PC-9 (cell line): Measurements from ENCODE around the gene RNF11.

Experiments
- EZH2 ChIP-seq: fragments of 200-600 bp; sonication (generic); IDR thresholded peaks from 2 replicates; pipeline ENCODE4 v1.8.0; 2017; ENCODE audit warnings: antibody characterized with exemption, low read depth
- TF ChIP-seq, protein P1 (sequence below): fragments of 200-600 bp; sonication (generic); conservative IDR thresholded peaks from 2 replicates; pipeline ENCODE4 v1.6.1; 2017; ENCODE audit warnings: mixed run types, antibody characterized with exemption, mild to moderate bottlenecking, moderate library complexity

DNA sequence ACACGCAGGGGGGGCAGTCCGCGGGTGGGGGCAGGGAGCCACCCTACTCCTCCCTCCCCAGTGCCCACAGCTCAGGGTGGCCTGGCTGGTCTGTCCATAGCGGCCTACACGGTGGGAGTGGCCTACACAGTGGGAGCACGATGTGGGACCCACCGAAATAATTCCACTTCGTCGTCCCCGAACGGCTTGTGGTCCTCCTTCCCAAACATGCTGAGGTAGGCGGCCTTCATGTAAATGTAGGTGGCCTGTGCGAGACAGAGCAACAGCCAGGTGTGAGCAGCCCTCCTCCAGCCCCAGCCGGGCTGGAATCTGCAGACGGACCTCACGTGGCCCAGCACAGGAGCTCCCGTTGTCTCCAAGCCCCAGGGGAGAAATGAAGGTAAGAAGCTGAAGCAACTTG lies 59.9 kb downstream of the RNF11 start:
- TF ChIP-seq, protein P1, sequence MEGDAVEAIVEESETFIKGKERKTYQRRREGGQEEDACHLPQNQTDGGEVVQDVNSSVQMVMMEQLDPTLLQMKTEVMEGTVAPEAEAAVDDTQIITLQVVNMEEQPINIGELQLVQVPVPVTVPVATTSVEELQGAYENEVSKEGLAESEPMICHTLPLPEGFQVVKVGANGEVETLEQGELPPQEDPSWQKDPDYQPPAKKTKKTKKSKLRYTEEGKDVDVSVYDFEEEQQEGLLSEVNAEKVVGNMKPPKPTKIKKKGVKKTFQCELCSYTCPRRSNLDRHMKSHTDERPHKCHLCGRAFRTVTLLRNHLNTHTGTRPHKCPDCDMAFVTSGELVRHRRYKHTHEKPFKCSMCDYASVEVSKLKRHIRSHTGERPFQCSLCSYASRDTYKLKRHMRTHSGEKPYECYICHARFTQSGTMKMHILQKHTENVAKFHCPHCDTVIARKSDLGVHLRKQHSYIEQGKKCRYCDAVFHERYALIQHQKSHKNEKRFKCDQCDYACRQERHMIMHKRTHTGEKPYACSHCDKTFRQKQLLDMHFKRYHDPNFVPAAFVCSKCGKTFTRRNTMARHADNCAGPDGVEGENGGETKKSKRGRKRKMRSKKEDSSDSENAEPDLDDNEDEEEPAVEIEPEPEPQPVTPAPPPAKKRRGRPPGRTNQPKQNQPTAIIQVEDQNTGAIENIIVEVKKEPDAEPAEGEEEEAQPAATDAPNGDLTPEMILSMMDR: no peak
- TF ChIP-seq EZH2: no peak
